IMR-90 (cell line): ENCODE data around the gene SDC3.

Source experiments
- BHLHE40 ChIP-seq: fragments of 150-350 bp; IDR thresholded peaks from 2 replicates; pipeline ENCODE4 v1.6.1; 2016; ENCODE audit warnings: mild to moderate bottlenecking, low read depth, low read length
- CEBPB ChIP-seq: IDR thresholded peaks from 2 replicates; pipeline ENCODE4 v1.6.1; 2012; ENCODE audit warnings: low read depth, low read length, improper control_type of control experiment
- FOS ChIP-seq: fragments of 150-350 bp; IDR thresholded peaks from 2 replicates; pipeline ENCODE4 v1.6.1; 2016; ENCODE audit warnings: low read depth, low read length
- NFE2L2 ChIP-seq: fragments of 150-350 bp; IDR thresholded peaks from 2 replicates; pipeline ENCODE4 v1.6.1; 2016; ENCODE audit warnings: low read depth, mild to moderate bottlenecking, low read length
- POLR2A ChIP-seq: IDR thresholded peaks from 2 replicates; pipeline ENCODE4 v1.6.1; 2012; ENCODE audit warnings: mild to moderate bottlenecking, low read depth, low read length
- RAD21 ChIP-seq: IDR thresholded peaks from 2 replicates; pipeline ENCODE4 v1.6.1; 2012; ENCODE audit warnings: low read length, improper control_type of control experiment
- RFX5 ChIP-seq: IDR thresholded peaks from 2 replicates; pipeline ENCODE4 v1.8.0; 2012; ENCODE audit warnings: low read depth, mild to moderate bottlenecking, low read length, moderate library complexity
- TF ChIP-seq, protein P1 (sequence below): conservative IDR thresholded peaks from 2 replicates; pipeline ENCODE4 v1.5.1; 2012; ENCODE audit warnings: mild to moderate bottlenecking, low read depth, low read length, improper control_type of control experiment
- TF ChIP-seq, protein P2 (sequence below): fragments of 150-350 bp; IDR thresholded peaks from 2 replicates; pipeline ENCODE4 v1.6.1; 2017; ENCODE audit warnings: mild to moderate bottlenecking, antibody characterized with exemption, low read length, low read depth

DNA sequence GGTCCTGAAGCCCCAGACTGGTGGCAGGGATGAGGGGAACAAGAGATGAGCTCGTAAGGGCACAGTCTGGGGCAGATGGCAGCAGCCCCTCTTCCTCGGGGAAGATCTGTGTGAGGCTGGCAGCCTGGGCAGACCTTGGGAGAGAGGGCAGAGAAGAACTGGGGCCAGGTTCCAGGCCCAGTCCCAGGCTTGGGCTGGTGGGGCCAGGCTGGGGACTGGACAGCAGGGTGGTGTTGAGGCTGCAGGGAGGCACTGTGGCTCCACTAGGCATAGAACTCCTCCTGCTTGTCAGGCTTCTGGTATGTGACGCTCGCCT is 35.7 kb downstream of the SDC3 start:
- TF ChIP-seq, protein P1, sequence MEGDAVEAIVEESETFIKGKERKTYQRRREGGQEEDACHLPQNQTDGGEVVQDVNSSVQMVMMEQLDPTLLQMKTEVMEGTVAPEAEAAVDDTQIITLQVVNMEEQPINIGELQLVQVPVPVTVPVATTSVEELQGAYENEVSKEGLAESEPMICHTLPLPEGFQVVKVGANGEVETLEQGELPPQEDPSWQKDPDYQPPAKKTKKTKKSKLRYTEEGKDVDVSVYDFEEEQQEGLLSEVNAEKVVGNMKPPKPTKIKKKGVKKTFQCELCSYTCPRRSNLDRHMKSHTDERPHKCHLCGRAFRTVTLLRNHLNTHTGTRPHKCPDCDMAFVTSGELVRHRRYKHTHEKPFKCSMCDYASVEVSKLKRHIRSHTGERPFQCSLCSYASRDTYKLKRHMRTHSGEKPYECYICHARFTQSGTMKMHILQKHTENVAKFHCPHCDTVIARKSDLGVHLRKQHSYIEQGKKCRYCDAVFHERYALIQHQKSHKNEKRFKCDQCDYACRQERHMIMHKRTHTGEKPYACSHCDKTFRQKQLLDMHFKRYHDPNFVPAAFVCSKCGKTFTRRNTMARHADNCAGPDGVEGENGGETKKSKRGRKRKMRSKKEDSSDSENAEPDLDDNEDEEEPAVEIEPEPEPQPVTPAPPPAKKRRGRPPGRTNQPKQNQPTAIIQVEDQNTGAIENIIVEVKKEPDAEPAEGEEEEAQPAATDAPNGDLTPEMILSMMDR: no peak
- TF ChIP-seq RFX5 (no peak), POLR2A (no peak), RAD21 (no peak), NFE2L2 (no peak), FOS (no peak), BHLHE40 (no peak), CEBPB (no peak)
- TF ChIP-seq, protein P2, sequence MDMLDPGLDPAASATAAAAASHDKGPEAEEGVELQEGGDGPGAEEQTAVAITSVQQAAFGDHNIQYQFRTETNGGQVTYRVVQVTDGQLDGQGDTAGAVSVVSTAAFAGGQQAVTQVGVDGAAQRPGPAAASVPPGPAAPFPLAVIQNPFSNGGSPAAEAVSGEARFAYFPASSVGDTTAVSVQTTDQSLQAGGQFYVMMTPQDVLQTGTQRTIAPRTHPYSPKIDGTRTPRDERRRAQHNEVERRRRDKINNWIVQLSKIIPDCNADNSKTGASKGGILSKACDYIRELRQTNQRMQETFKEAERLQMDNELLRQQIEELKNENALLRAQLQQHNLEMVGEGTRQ: no peak
